PC-3 (cell line): ENCODE data around the gene LACC1. TPM values are rescaled to one million over a fixed set of nuclear protein-coding genes. Genes with fewer than 3 reads are reported as not detected.

Source experiments
- ATAC-seq: fragments of 200-7000 bp; cut with Tn5 transposase; 2 replicates; pipeline ENCODE4 v1.9.1; 2020; ENCODE audit warnings: mild to moderate bottlenecking, moderate library complexity
- BruUV-seq: library from RNA; stranded (reverse); fragments of 400-500 nt; replicated peaks from 2 replicates; lab custom pipeline; 2021; lab: Mats Ljungman, UMichigan
- CTCF ChIA-PET: fragments of 300-600 bp; sonication (Branson Sonifier 250); formaldehyde crosslinking; loops from one replicate; lab custom pipeline; 2022; ENCODE audit warnings: antibody characterized with exemption; lab: Charles Lee
- POLR2A ChIA-PET: fragments of 300-600 bp; sonication (Branson Sonifier 250); formaldehyde crosslinking; loops from one replicate; lab custom pipeline; 2022; ENCODE audit warnings: antibody characterized with exemption; ENCODE audit not compliant: unreplicated experiment; lab: Charles Lee
- DNase-seq: peaks from one replicate; pipeline ENCODE4 v3.0.0-alpha.2; 2015
- H2AFZ ChIP-seq: fragments of 300-600 bp; sonication (generic); 2 replicates; pipeline ENCODE4 v1.6.0; 2016; ENCODE audit warnings: antibody characterized with exemption, low read length
- H3F3A ChIP-seq: fragments of 300-600 bp; sonication (generic); one replicate; pipeline ENCODE4 v1.6.0; 2017; ENCODE audit warnings: antibody characterized with exemption, low read length, control low read depth, mild to moderate bottlenecking; ENCODE audit not compliant: unreplicated experiment
- H3K27ac ChIP-seq: fragments of 300-600 bp; sonication (generic); 2 replicates; pipeline ENCODE4 v1.5.1; 2016; ENCODE audit warnings: mild to moderate bottlenecking, low read length
- H3K27me3 ChIP-seq: fragments of 300-600 bp; sonication (generic); 2 replicates; pipeline ENCODE4 v1.6.1; 2016; ENCODE audit warnings: low read length, mixed read lengths
- H3K36me3 ChIP-seq: fragments of 300-600 bp; sonication (generic); 2 replicates; pipeline ENCODE4 v1.6.1; 2016; ENCODE audit warnings: low read depth, mixed run types, low read length, mixed read lengths
- H3K4me1 ChIP-seq: fragments of 300-600 bp; sonication (generic); 2 replicates; pipeline ENCODE4 v1.5.1; 2016; ENCODE audit warnings: low read length; ENCODE audit not compliant: insufficient read depth
- H3K4me2 ChIP-seq: fragments of 300-600 bp; sonication (generic); 2 replicates; pipeline ENCODE4 v1.6.0; 2016; ENCODE audit warnings: low read length
- H3K4me3 ChIP-seq: fragments of 300-600 bp; sonication (generic); 2 replicates; pipeline ENCODE4 v1.5.1; 2016; ENCODE audit warnings: mild to moderate bottlenecking, low read length, mixed read lengths
- H3K79me2 ChIP-seq: fragments of 300-600 bp; sonication (generic); 2 replicates; pipeline ENCODE4 v1.6.1; 2017; ENCODE audit warnings: low read length, mixed read lengths
- H3K9ac ChIP-seq: fragments of 300-600 bp; sonication (generic); 2 replicates; pipeline ENCODE4 v1.6.0; 2016; ENCODE audit warnings: mild to moderate bottlenecking, low read length
- H3K9me2 ChIP-seq: fragments of 300-600 bp; sonication (generic); replicated peaks from 2 replicates; pipeline ENCODE4 v1.6.1; 2016; ENCODE audit warnings: mixed run types, low read length, mixed read lengths
- H3K9me3 ChIP-seq: fragments of 300-600 bp; sonication (generic); 2 replicates; pipeline ENCODE4 v1.6.1; 2016; ENCODE audit warnings: low read length, mixed read lengths
- H4K20me1 ChIP-seq: fragments of 300-600 bp; sonication (generic); 2 replicates; pipeline ENCODE4 v1.6.1; 2016; ENCODE audit warnings: low read length, mixed read lengths
- EZH2 ChIP-seq: fragments of 300-600 bp; sonication (generic); IDR thresholded peaks from one replicate; pipeline ENCODE4 v1.6.1; 2017; ENCODE audit warnings: antibody characterized with exemption, mild to moderate bottlenecking, low read length; ENCODE audit not compliant: unreplicated experiment
- EZH2phosphoT487 ChIP-seq: fragments of 300-600 bp; sonication (generic); IDR thresholded peaks from 2 replicates; pipeline ENCODE4 v1.6.1; 2018; ENCODE audit warnings: mild to moderate bottlenecking, antibody characterized with exemption, low read length, borderline replicate concordance
- intact Hi-C: fragments of 100-400 bp; cut with micrococcal nuclease; formaldehyde crosslinking; loops from 2 replicates; pipeline ENCODE4 v1.9.0; 2023
- total RNA-seq: library from RNA; depleted of rRNA; stranded (reverse); fragments of >200 nt; gene quantifications from 2 replicates; pipeline ENCODE4 v1.2.3, GENCODE V29; 2014
- TF ChIP-seq, protein P1 (sequence below): fragments of 300-600 bp; sonication (generic); conservative IDR thresholded peaks from 2 replicates; pipeline ENCODE4 v1.5.1; 2017; ENCODE audit warnings: antibody characterized with exemption, low read depth, mild to moderate bottlenecking, low read length

The LACC1 gene
- total RNA-seq, 1 experiment from 2014 or later: 1.2 TPM

DNA sequence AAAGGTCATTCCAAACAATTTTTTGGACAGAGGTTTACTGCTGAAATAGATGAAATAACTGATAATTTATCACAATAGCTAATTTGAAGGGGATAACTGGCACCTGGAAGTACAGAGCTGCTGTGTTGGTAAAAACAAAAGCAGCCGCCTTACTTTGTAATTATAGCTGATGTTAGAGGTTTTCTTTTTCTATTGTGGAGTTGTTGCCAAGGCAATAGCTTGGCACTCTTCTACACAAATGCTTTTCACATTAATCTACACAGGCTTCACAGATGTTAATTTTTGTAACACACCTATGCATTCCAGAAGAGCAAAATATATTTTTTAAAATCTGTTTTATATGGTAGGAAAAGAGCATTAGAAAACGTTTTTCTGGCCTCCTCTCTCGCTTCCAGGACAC lies 56.9 kb downstream of the LACC1 start:
- intact Hi-C loops: no loop called here
- H3K79me2 ChIP-seq: no peaks in the 10 kb centered on the region
- H3F3A ChIP-seq: no peaks in the 10 kb centered on the region
- no peak overlapping the region for H3K4me3 ChIP-seq
- no peak overlapping the region for H3K9ac ChIP-seq
- H3K27me3 ChIP-seq: no peaks in the 10 kb centered on the region
- CTCF ChIA-PET: no interaction called here
- POLR2A ChIA-PET: no interaction called here
- H3K9me3 ChIP-seq: no peaks in the 10 kb centered on the region
- H3K4me2 ChIP-seq: no peak overlapping the region
- no TSS peak for BruUV-seq
- H3K9me2 ChIP-seq: no peaks in the 10 kb centered on the region
- TF ChIP-seq EZH2 (no peak), EZH2phosphoT487 (no peak)
- TF ChIP-seq, protein P1, sequence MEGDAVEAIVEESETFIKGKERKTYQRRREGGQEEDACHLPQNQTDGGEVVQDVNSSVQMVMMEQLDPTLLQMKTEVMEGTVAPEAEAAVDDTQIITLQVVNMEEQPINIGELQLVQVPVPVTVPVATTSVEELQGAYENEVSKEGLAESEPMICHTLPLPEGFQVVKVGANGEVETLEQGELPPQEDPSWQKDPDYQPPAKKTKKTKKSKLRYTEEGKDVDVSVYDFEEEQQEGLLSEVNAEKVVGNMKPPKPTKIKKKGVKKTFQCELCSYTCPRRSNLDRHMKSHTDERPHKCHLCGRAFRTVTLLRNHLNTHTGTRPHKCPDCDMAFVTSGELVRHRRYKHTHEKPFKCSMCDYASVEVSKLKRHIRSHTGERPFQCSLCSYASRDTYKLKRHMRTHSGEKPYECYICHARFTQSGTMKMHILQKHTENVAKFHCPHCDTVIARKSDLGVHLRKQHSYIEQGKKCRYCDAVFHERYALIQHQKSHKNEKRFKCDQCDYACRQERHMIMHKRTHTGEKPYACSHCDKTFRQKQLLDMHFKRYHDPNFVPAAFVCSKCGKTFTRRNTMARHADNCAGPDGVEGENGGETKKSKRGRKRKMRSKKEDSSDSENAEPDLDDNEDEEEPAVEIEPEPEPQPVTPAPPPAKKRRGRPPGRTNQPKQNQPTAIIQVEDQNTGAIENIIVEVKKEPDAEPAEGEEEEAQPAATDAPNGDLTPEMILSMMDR: no peak
- ATAC-seq (no peak), DNase-seq (no peak)
- H3K27ac ChIP-seq: no peak overlapping the region
- H3K4me1 ChIP-seq: peaks cover 8% of the 10 kb centered on the region; the same call in 1 of the 2 replicates
- no peak overlapping the region for H2AFZ ChIP-seq
- no peaks in the 10 kb centered on the region for H4K20me1 ChIP-seq
- H3K36me3 ChIP-seq: no peaks in the 10 kb centered on the region

DNA sequence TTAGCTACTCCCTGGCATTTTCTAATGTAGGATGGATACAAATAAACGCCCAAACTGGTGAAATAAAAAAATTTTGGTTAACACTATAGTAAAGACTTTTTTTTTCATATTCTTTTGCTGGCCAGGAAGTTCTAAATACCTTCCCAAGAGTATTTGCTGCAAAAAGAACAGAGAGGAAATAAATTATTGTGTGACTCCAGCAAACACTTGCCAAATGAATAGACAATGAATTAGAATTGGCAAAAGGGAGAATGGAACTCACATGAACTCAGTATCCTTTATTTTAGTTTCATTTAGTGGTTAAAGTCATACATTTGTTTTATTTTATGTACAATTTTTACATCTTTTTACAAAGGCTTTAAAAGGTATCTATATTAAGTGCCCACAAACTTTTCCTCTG lies 58.1 kb downstream of the LACC1 start:
- Histone ChIP-seq H2AFZ (no peak overlapping the region), H3K27me3 (no peaks in the 10 kb centered on the region), H3K27ac (no peak overlapping the region), H3K9me3 (no peaks in the 10 kb centered on the region), H3K9ac (no peak overlapping the region), H3K9me2 (no peaks in the 10 kb centered on the region), H3K4me3 (no peak overlapping the region), H3K4me2 (no peak overlapping the region), H4K20me1 (no peaks in the 10 kb centered on the region), H3F3A (no peaks in the 10 kb centered on the region), H3K79me2 (no peaks in the 10 kb centered on the region), H3K36me3 (no peaks in the 10 kb centered on the region), H3K4me1 (peaks cover 8% of the 10 kb centered on the region; the same call in 1 of the 2 replicates)
- intact Hi-C loops: no loop called here
- DNase-seq (no peak), ATAC-seq (no peak)
- ChIA-PET CTCF (no interaction called here), POLR2A (no interaction called here)
- no TSS peak for BruUV-seq
- TF ChIP-seq, protein P1: no peak
- TF ChIP-seq EZH2phosphoT487 (no peak), EZH2 (no peak)

DNA sequence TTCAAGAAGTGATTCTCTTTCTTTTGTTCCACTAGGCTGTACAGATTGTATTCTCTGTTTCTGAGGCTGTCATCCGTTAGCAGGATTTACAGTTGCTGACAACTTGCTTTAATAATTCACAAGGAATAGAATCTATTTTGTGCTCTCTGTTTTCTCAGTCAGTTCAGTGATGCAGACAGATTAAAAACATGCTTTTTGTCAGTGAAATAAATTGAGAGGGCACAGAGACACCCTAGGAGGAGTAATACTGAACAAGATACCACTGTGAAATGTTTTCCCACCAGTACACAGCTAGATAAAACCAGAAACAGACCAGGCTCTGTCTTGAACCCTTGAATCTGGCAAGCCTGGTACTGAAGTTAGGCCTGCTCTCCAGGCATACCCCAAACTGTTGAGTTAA lies 58.7 kb downstream of the LACC1 start:
- CTCF ChIA-PET: no interaction called here
- intact Hi-C loops: no loop called here
- no TSS peak for BruUV-seq

More for the DNA sequence above, 58.7 kb downstream of the LACC1 start:
- Histone ChIP-seq H3F3A (no peaks in the 10 kb centered on the region), H3K79me2 (no peaks in the 10 kb centered on the region), H3K4me2 (no peak overlapping the region), H3K4me3 (no peak overlapping the region), H4K20me1 (no peaks in the 10 kb centered on the region), H3K27me3 (no peaks in the 10 kb centered on the region), H3K9me3 (no peaks in the 10 kb centered on the region), H3K36me3 (no peaks in the 10 kb centered on the region), H2AFZ (no peak overlapping the region), H3K27ac (no peak overlapping the region), H3K9me2 (no peaks in the 10 kb centered on the region), H3K4me1 (peaks cover 8% of the 10 kb centered on the region; the same call in 1 of the 2 replicates), H3K9ac (no peak overlapping the region)
- no peak for TF ChIP-seq EZH2
- no peak for ATAC-seq
- DNase-seq: no peak
- POLR2A ChIA-PET: no interaction called here
